Measurements from ENCODE around the gene SLC2A5.
"Not testable (repeated sequence)": the region's sequence is repeated elsewhere in the genome, so short reads cannot be mapped to it uniquely, and the experiment has no call there.

Gene SLC2A5

DNA sequence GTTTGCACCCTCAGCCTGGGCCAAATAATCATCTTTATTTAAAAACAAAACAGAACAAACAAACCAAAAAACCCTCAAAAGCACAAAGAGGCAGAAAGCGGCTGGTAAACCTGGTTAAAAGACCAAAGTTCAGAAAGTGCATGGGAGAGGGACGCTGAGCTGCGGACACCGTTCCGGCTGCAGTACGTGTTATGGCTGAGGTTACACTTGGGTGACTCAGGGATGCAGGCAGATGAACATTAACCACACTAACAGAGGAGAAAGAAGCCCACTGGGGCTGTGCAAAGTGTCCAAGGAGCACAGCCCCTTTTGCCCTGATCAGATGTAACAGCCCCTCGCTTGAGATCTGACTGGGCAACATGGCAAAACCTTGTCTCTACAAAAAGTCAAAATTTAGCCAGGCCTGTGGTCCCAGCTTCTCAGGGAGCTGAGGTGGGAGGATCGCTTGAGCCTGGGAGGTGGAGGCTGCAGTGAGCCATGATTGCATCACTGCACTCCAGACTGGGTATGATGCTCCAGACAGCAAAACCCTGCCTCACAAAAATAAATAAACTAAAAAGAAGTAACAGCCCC lies 31.1 kb upstream of the SLC2A5 start:
- no peak for DNase-seq (ENCODE audit: low read depth)
- H3K4me3 ChIP-seq (ENCODE audit: low read depth, low read length), result no peak overlapping the region
- TF ChIP-seq, protein P1, sequence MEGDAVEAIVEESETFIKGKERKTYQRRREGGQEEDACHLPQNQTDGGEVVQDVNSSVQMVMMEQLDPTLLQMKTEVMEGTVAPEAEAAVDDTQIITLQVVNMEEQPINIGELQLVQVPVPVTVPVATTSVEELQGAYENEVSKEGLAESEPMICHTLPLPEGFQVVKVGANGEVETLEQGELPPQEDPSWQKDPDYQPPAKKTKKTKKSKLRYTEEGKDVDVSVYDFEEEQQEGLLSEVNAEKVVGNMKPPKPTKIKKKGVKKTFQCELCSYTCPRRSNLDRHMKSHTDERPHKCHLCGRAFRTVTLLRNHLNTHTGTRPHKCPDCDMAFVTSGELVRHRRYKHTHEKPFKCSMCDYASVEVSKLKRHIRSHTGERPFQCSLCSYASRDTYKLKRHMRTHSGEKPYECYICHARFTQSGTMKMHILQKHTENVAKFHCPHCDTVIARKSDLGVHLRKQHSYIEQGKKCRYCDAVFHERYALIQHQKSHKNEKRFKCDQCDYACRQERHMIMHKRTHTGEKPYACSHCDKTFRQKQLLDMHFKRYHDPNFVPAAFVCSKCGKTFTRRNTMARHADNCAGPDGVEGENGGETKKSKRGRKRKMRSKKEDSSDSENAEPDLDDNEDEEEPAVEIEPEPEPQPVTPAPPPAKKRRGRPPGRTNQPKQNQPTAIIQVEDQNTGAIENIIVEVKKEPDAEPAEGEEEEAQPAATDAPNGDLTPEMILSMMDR (IDR thresholded peaks at IDR 0.05; ENCODE audit: control insufficient read depth, extremely low read depth, insufficient read depth), result no peak

DNA sequence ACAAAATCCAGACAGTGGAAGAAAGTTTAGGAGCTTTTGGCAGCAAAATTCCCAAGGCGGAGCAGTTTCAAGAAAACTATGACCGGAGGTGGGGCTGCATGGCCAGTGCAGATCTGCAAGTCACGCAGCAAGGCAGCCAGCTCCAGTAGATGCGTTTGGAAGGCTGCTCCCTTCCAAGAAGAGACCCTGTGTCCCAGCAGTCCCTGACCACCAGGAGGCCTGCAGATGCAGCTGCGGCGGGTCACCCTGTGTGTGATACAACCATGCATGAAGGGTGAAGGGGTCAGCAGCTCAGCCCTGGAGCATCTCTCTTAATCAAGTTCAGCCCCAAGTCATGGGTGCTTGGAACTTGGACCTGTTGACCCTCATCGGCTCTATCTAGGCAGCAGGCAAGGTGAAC lies 30.1 kb upstream of the SLC2A5 start:
- H3K4me3 ChIP-seq (ENCODE audit: low read depth, low read length), result no peak overlapping the region
- DNase-seq (ENCODE audit: low read depth), result no peak
- TF ChIP-seq, protein P1 (IDR thresholded peaks at IDR 0.05; ENCODE audit: control insufficient read depth, extremely low read depth, insufficient read depth), result no peak

DNA sequence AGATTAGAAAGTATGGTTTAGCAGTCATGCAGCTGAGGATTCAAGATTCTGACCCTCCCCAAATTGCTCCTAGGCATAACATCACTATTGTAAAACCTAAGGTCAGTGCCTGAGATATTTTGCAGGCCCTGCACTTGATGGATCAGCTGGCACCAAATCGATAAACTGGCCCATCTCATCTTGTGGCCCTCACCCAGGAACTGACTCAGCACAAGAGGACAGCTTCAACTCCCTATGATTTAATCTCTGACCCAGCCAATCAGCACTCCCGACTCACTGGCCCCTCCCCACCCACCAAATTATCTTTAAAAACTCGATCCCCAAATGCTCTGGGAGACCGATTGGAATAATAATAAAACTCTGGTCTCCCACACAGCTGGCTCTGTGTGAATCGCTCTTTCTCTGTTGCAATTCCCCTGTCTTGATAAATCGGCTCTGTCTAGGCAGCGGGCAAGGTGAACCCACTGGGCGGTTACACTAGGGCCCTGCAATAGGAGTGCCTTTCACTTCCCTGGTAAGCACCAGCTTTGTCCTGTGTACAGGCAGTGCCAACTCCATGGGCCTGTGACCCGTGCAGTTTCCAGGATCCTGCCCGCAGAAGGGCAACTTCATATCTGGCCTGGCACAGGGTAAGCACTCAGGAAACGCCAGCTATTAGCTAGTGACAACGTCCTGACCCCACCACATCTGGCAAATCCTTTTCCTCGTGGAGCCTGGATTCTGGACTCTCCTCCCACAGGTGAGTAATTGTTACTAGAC lies 28.7 kb upstream of the SLC2A5 start:
- no peak for DNase-seq (ENCODE audit: low read depth)
- TF ChIP-seq, protein P1 (IDR thresholded peaks at IDR 0.05; ENCODE audit: control insufficient read depth, extremely low read depth, insufficient read depth), result no peak
- H3K4me3 ChIP-seq (ENCODE audit: low read depth, low read length), result no peak overlapping the region

DNA sequence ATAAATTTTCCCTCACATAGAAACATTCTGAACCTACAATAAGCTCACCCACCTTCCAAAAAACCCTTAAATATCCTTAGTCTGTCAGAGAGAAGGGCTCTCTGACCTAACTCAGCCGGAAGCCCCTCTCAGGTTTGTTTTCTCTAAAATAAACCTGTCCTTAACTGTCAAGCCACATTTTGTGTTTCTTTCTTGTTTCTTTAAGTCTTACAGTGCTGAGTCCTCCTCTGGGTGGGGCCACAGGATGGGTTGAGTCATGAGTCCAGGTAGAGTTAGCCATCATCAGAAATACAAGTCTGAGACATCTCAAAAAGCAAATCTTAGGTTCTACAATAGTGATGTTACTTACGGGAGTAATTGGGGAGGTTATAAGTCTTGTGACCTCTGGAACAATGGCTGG lies 26.4 kb upstream of the SLC2A5 start:
- no peak overlapping the region for H3K4me3 ChIP-seq (ENCODE audit: low read depth, low read length)
- DNase-seq (ENCODE audit: low read depth), result no peak
- TF ChIP-seq, protein P1 (IDR thresholded peaks at IDR 0.05; ENCODE audit: control insufficient read depth, extremely low read depth, insufficient read depth), result no peak

DNA sequence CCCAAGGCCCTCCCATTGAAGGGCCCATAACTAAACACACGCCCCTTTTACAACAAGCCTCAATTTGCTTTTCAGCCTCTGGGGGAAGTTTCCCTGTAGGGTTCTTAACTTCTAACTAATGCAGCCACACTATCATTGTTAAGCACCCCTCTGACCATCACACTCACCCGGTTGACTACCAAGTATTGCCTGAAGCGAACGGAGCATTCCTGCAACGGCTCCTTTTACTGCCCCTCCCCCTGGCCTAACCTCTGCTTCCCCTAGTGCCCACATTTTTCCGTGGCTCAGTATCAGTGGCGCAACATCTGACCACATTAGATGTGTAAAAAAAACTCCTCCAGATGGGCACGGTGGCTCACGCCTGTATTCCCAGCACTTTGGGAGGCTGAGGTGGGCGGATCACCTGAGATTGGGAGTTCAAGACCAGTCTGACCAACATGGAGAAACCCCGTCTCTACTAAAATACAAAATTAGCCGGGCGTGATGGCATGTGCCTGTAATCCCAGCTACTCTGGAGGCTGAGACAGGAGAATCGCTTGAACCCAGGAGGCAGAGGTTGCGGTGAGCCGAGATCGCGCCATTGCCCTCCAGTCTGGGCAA lies 24.7 kb upstream of the SLC2A5 start:
- H3K4me3 ChIP-seq (ENCODE audit: low read depth, low read length); DNase-seq (ENCODE audit: low read depth): not testable (repeated sequence)

DNA sequence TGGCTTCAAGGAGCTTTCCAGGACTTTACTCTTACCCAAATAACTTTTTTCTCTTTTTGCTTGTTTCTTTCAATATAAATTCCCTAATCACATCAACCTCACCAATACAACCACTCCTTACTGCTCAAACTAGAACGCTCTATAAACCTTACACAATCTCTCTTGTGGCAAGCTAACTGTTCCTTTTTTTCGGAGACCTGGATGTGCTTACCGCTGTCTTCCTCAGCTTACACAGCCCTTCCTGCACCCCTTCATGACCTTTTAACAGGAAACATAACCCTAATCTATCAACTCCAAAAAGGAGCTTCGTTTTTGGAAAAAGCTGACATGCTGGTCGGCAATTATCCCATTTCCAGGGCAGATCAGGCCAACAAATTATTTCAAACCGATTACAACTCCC lies 24.1 kb upstream of the SLC2A5 start:
- DNase-seq (ENCODE audit: low read depth), result no peak
- H3K4me3 ChIP-seq (ENCODE audit: low read depth, low read length), result no peak overlapping the region
- TF ChIP-seq, protein P1 (IDR thresholded peaks at IDR 0.05; ENCODE audit: control insufficient read depth, extremely low read depth, insufficient read depth), result no peak

DNA sequence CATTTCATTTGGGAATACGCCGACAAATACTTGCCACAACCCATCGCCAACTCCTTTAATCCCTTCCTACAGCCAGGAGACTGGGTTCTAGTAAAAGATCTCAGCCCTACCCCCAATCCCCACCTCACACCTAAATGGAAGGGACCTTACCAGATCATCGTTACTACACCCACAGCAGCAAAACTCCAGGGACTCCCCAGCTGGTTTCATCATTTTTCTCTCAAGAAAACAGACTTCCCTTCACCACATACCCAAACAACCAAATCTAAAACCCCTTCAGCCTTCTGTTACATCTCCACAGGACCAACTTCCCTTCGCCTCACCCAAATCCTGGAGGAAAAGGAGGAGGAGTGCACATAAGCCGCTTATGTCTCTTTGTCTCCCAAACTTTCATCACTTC lies 23.7 kb upstream of the SLC2A5 start:
- H3K4me3 ChIP-seq (ENCODE audit: low read depth, low read length), result no peak overlapping the region
- TF ChIP-seq, protein P1 (IDR thresholded peaks at IDR 0.05; ENCODE audit: control insufficient read depth, extremely low read depth, insufficient read depth), result no peak
- no peak for DNase-seq (ENCODE audit: low read depth)
